NCI-H446 treated with DMSO at 0.1 percent for 48 hours (cell line): Measurements from ENCODE around the gene LBX1.
A peak's percentile ranks its signal among the peaks of the same experiment; 100 is the strongest.

Experiments used
- DNase-seq: peaks from one replicate; lab custom pipeline; 2025; lab: John Stamatoyannopoulos, UW

Gene LBX1

GRCh38 chr10:101229266-101230182 lies at the start of gene LBX1:
LBX1 (minus strand) TSS chr10:101229463; CDS start chr10:101228815, 648 bp downstream.
- no peak for DNase-seq

- no peak for DNase-seq
These were observed 44.5 kb upstream of the LBX1 start for GRCh38 chr10:101273741-101274140.

- DNase-seq: no peak
These were observed 44.1 kb upstream of the LBX1 start for GRCh38 chr10:101273330-101273729.

DNA sequence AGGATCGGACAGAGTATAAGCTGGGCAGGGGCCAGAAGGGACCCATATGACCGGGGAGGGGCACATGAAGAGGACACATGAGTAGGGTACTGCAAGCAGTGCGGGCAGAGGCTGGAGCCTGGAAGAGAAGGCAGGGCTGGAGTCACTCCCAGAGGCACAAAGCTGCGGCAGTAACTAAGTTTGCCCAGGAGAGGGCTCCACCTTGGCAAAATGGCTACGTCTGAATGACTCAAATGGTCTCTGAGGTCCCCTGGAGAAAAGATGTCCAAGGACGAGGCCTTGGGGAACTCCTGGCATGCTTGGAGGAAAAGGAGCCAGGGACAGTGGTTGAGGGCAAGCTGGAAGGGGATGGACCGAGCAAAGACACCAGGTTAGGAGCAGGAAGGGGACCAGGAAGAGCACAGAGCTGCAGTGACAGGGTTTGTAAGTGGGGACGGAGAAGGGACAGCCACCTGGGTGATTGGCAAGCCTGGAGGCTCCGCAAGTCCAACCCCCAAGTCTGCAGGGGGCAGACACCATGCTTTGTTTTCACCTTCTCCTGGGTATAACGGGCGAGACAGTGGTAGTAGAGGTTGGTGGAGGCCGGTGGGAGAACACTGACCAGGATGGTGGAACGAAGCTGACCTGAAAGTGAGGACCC lies 43.1 kb upstream of the LBX1 start:
- DNase-seq: no peak

GRCh38 chr10:101270763-101271162 lies 41.5 kb upstream of the LBX1 start:
- no peak for DNase-seq

- no peak for DNase-seq
These were observed 38.5 kb upstream of the LBX1 start for GRCh38 chr10:101267776-101268175.

DNA sequence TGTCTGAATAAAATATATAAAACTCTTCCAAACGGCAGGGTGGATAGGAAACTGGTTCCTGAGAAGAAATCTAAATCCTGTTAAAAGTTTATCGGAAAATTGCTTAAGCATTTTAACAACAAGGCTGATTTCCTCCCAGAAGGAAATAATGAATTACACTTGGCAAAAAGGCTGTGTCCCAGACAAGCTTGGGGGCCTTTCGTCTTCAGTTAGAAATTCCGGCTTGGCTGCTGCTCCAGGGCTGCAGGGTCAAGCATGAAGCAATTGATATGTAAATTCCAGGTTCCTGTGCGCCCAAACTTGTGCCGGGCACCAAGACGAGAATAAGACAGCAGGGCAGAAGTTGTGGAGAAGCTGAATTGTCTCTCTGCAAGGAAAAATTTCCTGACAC lies 38.0 kb upstream of the LBX1 start:
- DNase-seq: no peak

DNA sequence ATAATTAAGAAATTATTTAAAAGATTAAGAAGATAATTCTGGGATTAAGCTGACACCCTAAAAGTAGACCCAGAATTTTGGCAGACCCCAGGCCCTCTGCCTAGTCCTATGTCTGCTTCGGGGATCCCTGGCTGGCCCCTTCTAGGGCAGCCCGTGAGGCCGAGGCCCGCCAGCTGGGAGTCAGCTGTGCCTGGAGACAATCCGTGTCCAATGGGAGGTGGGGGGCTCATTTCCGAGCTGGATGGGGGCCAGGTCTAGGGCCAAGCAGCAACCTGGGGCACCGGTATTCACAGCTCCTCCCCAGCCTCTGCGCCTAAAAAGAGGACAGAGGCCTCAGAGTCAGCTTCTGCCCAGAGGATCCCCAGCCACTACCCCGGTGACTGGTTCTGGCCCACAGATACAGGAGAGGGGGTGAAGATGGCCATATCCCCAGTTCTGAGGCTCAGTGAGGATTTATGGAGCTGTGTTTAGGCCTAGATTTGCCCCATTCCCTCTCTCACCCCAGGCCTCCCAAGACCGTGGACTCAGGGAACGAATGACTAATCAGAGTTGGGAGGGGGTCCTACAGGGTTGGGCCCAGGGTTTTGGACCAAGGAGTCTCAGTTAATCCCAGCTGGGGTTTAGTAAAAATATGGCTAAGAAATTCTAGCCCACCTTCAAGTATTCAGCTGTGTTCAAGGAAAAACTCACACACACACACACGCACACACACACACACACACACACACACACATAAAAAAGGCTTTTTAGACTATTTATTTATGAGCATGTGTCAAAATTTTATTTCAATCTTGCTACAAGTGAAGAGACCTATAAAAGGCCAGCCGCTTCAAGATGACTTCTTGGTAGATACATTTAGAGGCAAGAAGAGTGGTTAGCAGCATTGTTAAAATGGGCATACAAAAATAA lies 37.4 kb upstream of the LBX1 start:
- no peak for DNase-seq

DNA sequence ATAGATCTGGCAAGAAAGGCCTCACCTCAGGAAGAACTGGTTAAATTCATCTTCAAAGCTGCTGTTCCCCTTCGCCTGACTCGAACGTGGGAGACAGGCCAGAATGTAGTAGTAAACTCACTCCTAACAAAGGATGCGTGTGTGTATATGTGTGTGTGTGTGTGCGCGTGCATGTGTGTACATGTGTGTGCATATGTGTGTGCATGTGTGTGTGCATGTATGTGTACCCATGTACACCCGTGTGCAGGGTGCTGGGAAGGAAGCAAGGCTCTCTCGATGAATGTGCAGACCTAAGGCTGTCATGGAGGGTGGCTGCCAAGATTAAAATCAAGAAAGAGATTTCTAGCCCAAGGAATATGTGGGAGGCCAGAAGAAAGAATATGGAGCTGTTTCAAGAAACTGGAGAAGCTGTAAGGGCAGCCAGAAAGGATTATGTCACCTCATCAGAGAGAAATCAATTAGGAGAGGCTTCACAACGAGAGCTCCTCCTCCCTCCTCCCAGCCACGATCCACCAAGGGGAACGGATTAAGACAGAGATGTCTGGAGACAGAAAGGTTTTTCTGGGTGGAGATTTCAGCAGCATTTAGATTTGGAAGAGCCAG lies 34.0 kb upstream of the LBX1 start:
- no peak for DNase-seq

- no peak for DNase-seq
These were observed 32.9 kb upstream of the LBX1 start for GRCh38 chr10:101262147-101262546.

GRCh38 chr10:101261702-101262101 lies 32.4 kb upstream of the LBX1 start:
- no peak for DNase-seq

GRCh38 chr10:101260764-101261481 lies 31.7 kb upstream of the LBX1 start:
- no peak for DNase-seq

DNA sequence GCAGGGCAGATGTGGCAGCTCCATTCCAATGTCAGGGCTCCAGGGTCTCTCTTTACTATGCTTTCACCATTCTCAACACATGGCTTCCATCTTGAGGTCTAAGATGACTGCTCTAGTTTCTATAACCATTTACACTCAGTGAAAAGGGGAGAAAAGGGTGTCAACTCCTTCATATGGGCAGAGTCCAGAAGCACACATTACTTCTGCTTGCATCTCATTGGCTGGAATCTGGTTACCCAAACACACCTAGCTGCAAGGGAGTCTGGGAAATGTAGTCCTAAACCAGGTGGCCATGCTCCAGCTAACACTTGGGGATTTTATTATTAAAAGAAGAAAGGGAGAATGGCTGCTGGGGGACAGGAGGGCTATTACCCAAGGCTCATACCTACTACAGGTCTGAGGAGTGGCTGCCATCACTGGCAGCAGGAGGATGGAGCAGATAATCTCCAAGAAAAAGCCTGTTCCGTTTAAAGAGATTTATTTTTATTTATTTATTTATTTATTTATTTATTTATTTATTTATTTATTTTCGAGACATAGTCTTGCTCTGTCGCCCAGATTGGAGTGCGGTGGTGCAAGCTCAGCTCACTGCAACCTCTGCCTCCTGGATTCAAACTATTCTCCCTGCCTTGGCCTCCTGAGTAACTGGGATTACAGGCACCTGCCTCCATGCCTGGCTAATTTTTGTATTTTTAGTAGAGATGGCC lies 29.1 kb upstream of the LBX1 start:
- DNase-seq: no peak

DNA sequence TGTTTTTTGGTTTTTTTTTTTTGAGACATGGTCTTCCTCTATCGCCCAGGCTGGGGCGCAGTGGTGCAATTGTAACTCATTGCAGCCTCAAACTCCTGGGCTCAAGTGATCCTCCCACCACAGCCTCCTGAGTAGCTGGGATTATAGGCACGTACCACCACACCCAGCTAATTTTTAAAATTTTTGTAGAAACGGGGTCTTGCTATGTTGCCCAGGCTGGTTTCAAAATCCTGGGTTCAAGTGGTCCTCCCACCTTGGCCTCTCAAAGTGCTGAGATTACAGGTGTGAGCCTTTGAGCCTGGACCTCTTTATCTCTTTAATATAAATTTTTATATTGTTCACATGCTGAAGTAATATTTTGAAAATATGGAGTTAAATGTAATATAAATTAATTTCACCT lies 28.2 kb upstream of the LBX1 start:
- no peak for DNase-seq

DNA sequence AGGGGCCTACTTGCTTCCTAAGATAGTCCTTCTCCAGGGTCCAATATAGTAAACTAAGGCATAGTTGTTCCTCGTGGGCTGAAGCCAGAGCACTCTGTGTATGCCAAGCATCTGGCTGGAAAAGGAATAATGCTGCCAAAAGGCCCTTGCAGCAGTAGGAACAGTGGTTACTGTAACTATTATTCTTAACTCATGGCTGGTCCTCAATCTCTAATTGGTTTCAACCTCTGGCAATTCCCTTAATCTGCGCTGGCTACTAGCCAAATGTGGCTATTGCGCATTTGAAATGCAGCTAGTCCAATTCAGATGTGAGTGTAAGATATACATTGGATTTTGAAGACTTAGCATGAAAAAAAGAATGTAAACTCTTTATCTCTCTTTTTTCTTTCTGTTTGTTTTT lies 27.8 kb upstream of the LBX1 start:
- DNase-seq: no peak

GRCh38 chr10:101256387-101256786 lies 27.1 kb upstream of the LBX1 start:
- DNase-seq: no peak

- no peak for DNase-seq
These were observed 20.9 kb upstream of the LBX1 start for GRCh38 chr10:101250136-101250535.

- no peak for DNase-seq
These were observed 19.9 kb upstream of the LBX1 start for GRCh38 chr10:101249171-101249581.

- DNase-seq: no peak
These were observed 17.4 kb upstream of the LBX1 start for GRCh38 chr10:101246639-101247038.

DNA sequence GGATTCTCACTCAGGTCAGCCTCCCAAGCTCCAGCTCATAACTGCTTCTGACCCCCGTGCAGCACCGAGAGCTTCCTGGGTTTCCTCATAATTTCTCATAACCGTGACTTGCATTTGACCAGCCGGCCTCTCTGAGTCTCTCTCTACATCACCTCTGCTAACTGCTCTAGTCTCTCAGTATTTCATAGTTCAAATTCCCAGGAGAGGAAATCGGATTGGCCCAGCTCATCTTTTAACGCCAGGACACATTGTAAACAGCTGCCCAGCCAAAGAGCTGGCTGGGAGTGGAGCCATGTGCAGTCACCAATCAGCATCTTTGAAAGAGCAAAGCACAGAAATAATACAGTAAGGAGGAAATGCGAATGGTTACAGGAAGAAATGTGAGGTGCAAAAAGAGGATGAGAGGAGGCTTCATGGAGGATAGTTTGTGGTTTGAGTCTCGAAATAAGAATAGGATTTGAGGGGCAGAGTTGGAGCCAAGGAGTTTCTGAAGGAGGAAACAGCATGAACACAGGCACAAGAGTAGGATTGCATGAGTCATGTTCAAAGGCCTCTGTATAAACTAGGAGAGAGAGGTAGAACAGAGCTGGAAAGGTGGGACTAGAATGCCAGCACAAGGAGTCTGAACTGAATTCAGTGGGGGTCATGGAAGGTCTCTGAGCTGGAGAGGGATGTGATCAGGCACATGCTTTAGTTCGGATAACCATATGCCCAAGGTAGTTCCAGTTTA lies 15.2 kb upstream of the LBX1 start:
- peak; percentile 71 for DNase-seq
